ENCODE measurements around the gene NOL9. TPM values are rescaled to one million over a fixed set of nuclear protein-coding genes. Genes with fewer than 3 reads are reported as not detected.

Gene NOL9
- total RNA-seq, 4 donors from 2014 or later = 13.1 to 35.9 (median 23.3) TPM

DNA sequence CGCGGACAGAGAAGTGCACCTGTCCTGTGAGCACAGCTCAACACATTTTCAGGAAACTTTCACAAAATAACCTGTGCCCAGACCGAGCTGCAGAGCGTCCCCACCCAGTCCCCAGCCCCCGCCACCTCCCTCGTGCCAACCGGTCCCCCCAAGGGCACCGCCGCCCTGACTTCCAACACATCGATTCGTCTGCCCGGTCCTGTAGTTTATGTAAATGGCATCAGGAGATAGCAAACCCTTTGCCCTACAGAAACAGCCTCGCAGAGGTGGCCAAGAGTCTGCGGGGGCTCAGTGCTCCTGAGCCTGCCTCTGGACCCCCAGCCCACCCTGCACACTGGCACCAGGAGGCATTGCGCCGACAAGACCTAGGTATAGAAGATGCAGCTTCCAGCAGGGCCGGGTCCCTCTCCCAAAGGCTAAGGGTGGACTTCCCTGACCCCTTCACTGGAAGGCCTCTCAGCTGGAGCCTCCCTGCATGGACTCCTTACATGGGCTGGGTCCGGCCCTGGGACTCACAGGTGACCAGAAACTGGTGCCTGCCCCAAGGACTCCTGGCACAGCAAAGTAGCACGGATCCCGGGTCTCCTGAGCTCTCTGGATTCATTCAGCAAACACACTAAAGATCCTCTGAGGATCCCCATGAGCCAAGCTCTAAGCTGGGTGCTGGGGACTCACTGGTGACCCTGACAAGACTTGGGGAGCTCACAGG is 56.3 kb downstream of the NOL9 start:
- H3K4me3 ChIP-seq (ENCODE audit: low read depth, poor library complexity, severe bottlenecking) = peak overlapping the region; percentile 45
- intact Hi-C loops (cut with DNase I; ENCODE audit: low total_unique reads) = no loop called here
- no peak for DNase-seq (ENCODE audit: low spot score in 2 of 2)
- 37 to 39% methylated on average over 17 to 19 of the region's 20 CpGs for WGBS, 2 donors
- TF ChIP-seq, protein P1, sequence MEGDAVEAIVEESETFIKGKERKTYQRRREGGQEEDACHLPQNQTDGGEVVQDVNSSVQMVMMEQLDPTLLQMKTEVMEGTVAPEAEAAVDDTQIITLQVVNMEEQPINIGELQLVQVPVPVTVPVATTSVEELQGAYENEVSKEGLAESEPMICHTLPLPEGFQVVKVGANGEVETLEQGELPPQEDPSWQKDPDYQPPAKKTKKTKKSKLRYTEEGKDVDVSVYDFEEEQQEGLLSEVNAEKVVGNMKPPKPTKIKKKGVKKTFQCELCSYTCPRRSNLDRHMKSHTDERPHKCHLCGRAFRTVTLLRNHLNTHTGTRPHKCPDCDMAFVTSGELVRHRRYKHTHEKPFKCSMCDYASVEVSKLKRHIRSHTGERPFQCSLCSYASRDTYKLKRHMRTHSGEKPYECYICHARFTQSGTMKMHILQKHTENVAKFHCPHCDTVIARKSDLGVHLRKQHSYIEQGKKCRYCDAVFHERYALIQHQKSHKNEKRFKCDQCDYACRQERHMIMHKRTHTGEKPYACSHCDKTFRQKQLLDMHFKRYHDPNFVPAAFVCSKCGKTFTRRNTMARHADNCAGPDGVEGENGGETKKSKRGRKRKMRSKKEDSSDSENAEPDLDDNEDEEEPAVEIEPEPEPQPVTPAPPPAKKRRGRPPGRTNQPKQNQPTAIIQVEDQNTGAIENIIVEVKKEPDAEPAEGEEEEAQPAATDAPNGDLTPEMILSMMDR (IDR thresholded peaks at IDR 0.05) = no peak
- TF ChIP-seq POLR2A (IDR thresholded peaks at IDR 0.05) = no peak

- intact Hi-C loops (cut with DNase I; ENCODE audit: low total_unique reads) = no loop called here
- no peak for DNase-seq (ENCODE audit: low spot score in 2 of 2)
- TF ChIP-seq POLR2A (IDR thresholded peaks at IDR 0.05) = no peak
- TF ChIP-seq, protein P1 (IDR thresholded peaks at IDR 0.05) = no peak
- WGBS, 2 donors = 0 to 2% methylated on average over 2 to 37 of the region's 74 CpGs
- peak overlapping the region; percentile 45 for H3K4me3 ChIP-seq (ENCODE audit: low read depth, poor library complexity, severe bottlenecking)
Measured at GRCh38 chr1:6497215-6497866, 57.0 kb downstream of the NOL9 start.

- no peak for TF ChIP-seq POLR2A (IDR thresholded peaks at IDR 0.05)
- TF ChIP-seq, protein P1 (IDR thresholded peaks at IDR 0.05) = no peak
- WGBS, 2 donors = 6% methylated on average over 17 to 21 of the region's 21 CpGs
Measured at GRCh38 chr1:6496890-6497214, 57.5 kb downstream of the NOL9 start.

GRCh38 chr1:6496365-6496721 is 58.0 kb downstream of the NOL9 start:
- WGBS, 2 donors = 22 to 30% methylated on average over 9 to 13 of the region's 13 CpGs
- no peak for DNase-seq (ENCODE audit: low spot score in 2 of 2)
- TF ChIP-seq, protein P1 (IDR thresholded peaks at IDR 0.05) = no peak
- no peak for TF ChIP-seq POLR2A (IDR thresholded peaks at IDR 0.05)
- intact Hi-C loops (cut with DNase I; ENCODE audit: low total_unique reads) = no loop called here
- no peak overlapping the region for H3K4me3 ChIP-seq (ENCODE audit: low read depth, poor library complexity, severe bottlenecking)

More at GRCh38 chr1:6496890-6497214, 57.5 kb downstream of the NOL9 start:
- intact Hi-C loops (cut with DNase I; ENCODE audit: low total_unique reads) = no loop called here
- no peak for DNase-seq (ENCODE audit: low spot score in 2 of 2)
- peak overlapping the region; percentile 26 for H3K4me3 ChIP-seq (ENCODE audit: low read depth, poor library complexity, severe bottlenecking)

GRCh38 chr1:6495540-6496364 is 58.6 kb downstream of the NOL9 start:
- 53 to 57% methylated on average over 14 of the region's 14 CpGs for WGBS, 2 donors
- TF ChIP-seq, protein P1 (IDR thresholded peaks at IDR 0.05) = no peak
- TF ChIP-seq POLR2A (IDR thresholded peaks at IDR 0.05) = no peak
- no peak overlapping the region for H3K4me3 ChIP-seq (ENCODE audit: low read depth, poor library complexity, severe bottlenecking)
- DNase-seq (ENCODE audit: low spot score in 2 of 2) = no peak
- intact Hi-C loops (cut with DNase I; ENCODE audit: low total_unique reads) = no loop called here
